Measurements from ENCODE around the gene DCLK2.

The DCLK2 gene

DNA sequence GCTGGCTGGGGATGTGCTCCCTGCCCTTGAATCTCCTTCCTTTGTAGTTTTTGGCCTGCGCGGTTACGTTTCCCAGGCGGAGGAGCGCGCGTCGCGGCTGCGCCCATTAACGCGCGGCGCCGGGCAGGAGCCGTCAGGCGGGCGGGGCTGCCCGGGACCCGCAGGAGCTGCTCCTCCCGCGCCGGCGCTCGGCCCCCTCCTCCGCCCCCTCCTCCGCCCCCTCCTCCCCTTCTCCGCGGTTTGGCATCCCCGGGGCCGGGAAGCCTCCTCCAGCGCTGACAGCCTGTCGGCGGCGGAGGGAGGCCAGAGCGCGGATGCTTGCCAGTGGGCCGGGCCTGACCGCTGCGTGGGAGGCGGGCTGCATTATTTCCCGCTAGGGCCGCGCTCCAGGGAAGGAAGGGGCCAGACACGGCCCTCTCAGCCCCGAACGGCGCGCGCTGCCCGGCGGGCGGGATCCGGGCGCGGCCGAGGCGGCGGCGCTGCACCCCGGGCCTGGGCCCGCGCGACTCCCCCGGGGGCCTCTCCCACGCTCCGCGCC, at the start of gene DCLK2:
DCLK2 (plus strand) TSS at position 405 of the 538 bp plus-strand sequence. CDS start 583 bp downstream, outside the sequence.
- FAIRE-seq: no peak

DNA sequence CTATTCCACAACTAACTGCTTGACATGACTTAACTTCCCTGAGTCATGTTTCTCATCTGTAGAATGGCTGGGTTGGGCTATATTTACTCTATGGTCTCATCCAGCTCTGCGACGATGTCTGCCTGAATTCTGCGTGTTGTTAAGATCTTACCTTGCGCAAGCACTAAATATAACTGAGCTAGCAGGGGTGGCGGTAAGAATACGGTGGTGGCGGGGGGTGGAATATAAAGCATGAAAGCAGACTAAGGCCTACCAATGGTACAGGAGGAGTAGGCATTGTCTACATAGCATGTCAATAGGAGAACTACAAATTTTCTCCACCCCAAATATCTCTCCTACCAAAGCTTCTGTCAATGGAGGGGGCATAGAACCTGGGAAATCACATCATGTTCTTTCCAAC, 45.7 kb upstream of the DCLK2 start:
- FAIRE-seq: no peak

DNA sequence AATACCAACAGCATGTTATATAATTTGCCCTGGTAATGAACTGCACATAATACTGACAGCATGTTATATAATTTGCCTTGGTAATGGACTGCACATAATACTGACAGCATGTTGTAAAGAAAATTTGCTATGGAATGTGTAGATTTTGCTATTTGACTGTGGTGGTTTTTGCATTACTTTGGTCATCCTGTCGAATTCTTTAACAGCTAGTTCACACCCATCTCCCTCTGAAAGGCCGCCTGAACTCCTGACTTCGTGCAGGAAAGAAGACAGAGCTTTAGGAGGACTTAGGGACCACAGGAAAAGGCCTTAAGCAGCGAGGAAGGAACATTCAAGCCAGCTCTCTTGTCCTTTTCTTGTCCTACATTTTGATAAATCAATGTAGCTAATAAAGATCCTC, 45.2 kb upstream of the DCLK2 start:
- FAIRE-seq: no peak

DNA sequence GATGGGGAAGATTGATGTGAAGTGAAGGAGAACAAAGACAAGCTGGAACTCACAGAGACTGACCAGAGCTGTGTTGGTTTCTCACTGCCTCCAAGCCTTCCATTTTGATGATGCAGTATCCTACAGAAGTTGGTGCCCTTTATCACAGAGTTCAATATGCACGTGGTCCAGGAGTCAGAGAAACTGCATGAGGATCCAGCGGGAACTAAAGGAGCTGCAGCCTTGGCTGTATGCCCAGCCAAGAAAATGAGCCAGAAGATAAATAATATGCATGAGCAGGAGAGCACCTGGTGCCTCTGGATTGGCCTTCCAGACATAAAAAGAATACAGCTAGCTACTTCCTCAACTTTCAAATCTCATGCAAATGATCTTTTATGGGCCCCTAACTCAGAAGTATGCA, 44.3 kb upstream of the DCLK2 start:
- FAIRE-seq: no peak

DNA sequence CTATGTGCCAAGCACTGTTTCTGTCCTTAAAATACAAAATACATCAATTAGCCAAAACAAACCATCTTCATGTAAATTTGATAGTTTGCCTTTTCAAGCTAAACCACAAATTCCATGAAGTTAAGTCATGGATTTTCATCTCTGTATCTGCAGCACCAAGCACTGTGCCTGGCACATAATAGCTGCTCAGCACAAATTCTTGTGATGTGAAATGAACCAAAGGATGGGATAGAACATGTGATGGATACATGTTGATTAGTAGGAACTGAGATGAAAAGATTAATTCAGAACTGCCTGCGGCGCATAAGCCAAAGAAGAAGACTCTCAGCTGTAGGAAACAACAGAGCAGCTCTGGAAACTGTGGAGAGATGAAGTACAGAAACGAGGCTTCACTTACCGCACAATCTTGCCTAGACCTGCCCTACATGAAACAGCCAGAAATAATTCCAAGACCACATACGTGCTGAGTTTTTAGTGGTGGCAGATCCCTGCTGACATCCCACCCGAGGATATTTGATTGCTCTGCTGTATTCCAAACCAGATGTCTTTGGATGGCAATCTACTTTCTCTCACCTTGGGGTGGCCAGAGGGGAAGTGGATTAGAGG, 40.9 kb upstream of the DCLK2 start:
- FAIRE-seq: no peak

DNA sequence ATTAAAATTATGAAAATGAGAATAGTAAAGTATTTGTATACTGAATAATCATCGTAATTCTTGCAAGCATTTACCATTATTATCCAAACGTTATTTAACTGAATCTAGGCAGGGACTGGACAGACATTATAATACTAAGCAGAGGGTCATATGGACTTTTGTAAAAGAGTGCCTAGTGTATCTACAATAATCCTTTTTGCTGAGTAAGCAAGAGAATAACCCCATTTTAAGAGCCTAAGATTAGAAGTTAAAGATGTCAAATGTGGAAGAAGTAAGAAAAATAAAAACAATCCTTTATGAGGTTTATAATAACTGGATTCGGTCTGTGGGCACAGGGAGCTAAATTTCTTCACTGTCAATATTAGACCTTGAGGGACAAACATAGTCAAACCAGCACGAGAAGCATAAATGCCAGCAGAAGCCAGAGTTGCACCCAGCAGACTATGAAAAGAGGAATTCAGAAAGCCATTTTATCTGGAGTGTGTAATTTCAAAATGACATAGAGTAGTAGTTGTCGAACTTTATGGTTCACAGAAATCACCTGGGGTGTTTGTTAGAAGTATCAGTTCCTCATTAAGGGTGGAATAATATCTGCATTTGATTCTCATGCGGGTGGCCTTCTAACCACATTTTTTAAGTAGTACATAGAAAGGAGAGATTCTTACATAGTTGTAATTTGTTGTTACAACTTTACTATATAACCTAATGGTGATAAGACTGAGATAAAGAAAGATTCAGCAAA, 39.7 kb upstream of the DCLK2 start:
- no peak for FAIRE-seq

DNA sequence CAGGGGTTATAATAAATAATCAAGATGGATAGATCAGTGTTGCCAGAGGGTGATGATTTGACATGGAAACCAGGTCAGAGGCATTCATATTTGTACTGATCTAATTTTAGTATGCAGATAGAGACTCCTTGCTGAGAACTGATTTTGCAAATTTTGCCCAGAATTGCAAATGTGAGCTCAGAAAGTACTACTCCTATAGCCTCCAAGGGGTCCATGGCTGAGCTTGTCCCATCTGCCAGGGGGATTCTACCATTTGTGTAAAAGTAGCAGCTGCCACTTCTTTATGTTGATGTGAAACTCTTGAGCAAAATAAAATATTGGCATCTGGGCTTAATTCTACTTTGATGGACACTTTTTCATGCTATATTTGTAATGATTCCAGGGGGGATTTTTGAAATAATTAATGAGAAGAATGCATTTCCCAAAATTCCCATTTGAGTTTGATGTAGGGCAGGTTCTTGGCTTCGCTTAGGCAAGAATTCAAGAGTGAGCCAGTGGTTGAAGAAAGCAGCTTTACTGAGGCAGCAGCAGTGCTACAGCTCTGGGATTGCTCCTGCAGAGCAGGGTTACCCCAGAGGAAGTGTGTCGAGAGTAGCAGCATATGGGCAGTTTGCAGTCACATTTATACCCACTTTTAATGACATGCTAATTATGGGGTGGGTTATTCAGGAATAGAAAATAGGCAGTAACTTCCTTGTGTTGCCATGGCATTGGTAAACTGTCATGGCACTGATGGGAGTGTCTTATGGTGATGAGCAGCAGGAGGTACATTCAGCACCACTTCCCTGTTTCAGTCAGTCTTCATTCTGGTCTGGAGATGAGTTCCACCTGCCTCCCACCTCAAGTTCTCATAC, 38.7 kb upstream of the DCLK2 start:
- FAIRE-seq: no peak

DNA sequence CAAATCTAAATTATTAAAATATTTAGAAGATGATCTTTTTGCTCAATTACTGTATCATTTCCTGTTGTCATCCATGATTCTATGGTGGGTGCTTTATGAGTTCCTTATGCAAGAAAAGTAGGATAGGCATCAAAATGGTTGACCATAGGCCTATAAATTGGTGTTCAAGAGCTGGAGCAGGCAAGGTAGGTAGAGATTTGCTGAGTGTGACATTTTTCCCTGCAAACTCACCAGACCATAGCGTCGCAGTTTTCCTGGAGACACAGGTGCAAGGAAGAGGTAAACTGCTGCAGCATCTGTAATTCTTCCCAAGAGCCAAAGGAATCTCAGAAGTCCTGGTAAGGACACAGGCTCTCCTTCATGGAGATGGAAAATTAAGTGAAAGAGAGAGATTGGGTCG, 33.7 kb upstream of the DCLK2 start:
- FAIRE-seq: no peak

DNA sequence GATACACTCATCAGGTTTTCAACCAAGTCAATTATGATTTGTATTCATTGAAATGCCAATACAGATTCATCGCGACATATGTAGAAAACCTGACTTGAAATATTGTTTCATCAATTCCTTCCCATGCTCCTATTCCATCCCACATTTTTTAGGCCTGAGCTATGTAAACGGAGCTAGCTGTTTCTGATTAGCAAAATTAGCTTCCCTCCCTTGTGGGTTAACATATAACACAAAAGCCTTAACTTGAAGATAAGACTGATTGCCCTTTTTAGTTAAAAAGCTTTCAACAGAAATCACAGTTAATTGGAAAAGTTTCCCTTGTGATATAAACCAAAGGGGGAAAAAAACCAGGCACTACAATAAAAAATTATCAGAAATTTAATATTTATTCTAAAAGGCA, 32.8 kb upstream of the DCLK2 start:
- no peak for FAIRE-seq

DNA sequence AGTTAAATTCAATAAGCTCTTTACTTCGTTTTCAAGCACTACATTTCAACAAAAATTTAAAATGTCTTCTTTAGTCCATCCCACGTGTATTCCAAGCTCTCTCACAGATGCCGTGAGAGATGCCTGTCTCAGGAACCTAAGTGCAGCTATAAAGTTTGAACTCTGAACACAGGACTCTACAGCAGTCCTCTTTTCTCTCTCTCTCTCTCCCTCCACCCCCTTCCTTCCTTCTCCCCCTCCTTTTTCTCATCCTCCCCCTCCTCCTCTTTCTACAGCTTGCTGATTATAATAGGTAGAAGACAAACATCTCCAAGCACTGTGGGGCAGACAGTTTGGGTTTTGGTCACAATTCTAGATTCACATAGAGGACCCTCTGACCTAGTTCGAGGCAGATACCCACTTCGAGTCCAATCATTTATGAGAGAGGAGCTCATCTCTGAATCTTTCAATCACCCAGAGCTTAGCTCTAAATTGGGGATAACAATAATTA, 31.5 kb upstream of the DCLK2 start:
- FAIRE-seq: no peak

DNA sequence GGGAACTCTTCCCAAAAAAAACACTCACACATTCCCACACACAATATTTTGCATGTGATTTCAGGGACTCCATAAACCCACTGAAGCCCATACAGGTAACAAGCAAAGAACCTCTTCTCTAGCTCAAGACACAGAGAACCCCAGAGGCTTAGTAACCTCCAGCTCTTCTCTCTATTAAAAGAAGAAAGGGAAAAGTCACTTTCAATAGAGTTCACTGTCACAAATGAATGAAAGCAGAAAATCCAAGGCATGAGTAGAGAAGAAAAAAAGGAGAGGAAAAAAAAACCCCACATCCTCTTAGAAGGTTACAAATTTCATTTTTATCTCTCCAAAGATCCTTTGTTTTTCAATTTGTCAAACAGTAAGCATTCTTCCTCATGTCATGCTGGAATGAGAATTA, 30.7 kb upstream of the DCLK2 start:
- FAIRE-seq: no peak

DNA sequence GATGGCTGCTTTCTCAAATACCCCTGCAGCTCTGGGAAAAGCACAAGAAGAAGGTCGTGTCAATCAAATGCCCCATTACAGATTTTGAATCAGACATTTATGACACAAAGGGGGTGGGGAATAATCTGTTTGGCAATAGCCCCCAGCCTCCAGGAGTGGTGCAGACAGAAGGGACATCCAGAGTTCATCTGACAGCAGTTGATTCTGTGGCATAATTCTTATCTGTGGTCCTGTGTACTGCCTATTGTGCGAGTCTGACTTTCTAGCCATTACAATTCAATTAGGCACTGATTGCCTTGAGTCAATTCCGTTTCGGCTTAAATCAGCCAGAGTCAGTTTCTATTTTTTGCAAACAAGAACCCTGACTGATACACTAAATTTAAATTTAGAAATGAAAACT, 28.6 kb upstream of the DCLK2 start:
- FAIRE-seq: no peak

DNA sequence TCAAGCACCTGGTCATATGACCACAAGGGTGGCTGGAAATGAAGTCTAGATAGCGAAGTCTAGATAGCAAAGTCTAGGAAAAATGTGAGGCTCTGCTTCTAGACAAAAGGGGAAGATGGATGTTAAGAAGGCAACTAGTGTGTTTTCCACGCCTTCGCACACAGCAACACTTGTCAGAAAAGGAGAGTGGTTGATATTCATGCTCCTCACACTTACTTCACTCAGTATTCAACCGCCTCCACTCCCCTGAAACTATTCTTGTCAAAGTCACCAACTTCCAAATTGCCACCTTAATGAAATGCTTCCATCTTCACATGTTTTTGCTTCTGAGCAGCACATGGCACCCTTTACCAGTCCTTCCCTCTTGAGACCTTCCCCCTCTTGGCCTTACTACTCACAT, 27.7 kb upstream of the DCLK2 start:
- FAIRE-seq: no peak

DNA sequence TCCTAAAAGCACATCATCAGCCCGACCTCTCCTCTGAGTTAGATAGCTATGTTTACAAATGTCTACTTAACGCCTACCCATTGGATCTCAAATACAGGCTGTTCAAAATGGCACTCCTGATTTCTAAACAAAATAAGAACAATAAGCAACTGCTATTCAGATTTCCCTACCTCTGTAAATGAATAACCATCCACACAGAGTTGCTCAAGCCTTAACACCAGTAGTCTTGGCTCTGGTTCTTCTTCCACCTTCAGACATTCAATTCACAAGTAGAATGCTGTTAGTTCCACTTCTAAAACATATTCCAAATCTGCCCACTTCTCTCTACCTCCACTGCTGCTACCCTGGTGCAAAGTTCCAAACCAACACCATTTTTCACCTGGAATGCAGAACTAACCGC, 27.1 kb upstream of the DCLK2 start:
- FAIRE-seq: no peak

DNA sequence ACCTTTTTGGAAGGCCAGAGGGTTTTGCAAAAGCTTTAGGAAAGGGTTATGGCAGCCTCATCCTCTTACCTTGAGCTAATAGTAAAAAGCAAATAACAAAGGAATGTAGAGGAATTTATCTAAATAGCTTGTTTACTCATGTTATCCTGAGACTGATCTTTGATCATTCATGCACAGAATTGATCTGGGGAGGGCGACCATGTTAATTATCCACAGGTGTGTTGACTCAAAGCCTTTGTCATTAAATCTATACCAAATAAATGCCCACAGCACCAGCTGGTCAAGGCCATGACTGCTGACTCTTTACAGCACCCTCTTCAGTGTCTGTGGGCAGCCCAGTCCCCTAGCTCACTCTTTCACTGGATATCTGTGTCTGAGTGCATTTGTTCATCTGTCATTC, 22.8 kb upstream of the DCLK2 start:
- FAIRE-seq: no peak

DNA sequence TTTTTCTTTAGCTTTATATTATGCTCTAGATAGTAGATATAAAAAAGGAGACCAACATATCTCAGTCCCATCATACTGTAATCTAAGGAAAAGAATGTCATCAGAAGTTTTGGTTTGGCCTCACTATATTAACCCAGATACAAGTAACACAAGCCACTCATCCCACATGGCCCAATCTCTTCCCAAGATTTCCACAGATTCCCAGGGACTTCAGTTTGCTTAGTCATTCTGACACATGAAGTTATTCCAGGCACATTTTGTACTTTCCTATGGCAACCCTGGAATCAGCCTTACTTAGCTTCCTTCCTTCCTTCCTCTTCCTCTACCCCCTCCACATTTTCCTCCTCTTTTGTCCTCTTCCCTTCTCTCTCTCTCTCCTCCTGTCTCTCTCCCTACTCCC, 21.7 kb upstream of the DCLK2 start:
- FAIRE-seq: no peak

DNA sequence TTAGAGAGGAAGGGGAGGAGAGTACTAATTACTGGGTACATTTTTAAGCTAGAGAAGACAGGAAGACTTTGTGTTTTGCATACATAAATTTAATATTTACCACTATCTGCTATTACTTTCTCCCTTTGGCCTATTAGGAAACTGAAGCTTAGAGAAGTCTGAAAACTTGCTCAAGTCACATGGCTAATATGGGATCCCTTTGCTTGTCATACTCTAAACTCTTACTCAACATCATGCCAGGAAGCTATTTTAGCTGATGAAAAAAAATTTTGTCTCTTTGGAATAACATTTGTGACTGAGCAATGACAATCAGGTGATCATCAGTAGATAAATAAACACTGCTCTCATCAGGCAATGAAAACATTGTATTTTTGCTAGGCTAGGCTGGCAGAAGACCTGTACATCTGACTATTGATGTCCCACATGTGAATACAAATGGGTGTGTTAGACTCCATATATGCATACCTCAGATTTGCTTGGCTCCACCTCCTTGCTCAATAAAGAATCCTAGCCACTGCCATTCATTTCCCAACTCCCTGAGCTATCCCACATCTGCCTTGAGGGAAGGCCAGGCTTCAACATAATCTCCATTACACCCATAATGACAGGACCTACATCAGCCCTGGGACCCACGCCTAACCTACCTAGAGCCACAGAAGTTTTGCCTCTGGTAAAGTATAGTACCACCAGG, 17.0 kb upstream of the DCLK2 start:
- FAIRE-seq: no peak

DNA sequence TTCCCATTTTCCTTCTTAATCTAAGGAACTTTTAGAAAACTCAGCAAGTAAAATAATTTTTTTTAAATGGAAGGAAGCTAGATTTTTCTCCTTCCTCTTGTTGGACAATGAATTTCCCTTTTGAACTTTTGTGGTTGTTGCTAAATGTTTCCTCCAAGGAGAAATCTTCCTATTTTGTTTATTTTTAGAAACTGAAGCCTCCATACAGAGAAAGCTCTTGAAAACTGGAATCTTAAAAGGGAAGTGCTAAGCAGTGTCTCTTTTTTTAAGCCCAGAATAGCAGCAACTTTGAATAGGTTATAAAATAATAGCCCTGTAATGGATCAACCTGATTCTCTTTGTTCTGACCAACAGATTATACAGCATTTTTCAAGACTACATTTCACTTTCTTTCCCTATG, 15.1 kb upstream of the DCLK2 start:
- FAIRE-seq: no peak

DNA sequence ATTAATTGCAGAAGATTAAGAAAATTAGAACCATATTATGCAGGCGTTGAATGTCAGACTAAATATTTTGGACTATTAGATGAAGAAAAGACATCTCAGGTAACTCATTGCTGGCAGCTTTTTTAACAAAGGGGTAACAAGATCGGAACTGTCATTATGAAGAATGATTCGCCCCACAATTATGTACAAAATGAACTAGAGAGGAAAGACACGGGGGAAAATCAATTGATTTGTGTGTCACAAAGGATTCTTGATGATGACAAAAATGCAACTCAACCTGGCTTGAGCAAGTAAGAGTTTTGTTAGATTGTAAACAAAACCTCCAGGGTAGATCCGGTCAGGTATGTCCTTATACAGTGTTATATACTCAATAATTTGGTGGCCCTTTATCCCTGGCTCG, 12.5 kb upstream of the DCLK2 start:
- no peak for FAIRE-seq

DNA sequence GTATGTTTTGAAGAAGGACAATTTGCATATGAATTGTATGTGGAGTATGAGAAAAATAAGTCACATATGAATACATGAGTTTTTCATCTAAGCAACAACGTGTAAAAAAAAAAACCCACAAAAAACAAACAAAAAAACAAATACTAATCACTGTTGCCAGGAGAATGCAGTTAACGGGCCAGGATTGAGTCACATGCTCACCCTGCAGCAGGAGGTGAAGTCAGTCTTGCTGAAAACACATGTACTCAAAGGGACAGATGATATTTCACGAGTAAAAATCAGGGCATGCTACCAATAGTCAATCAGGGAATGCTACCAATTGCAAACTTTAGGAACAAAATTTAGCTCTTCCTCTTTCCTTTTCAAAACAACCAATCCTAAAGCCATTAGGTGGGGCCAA, 10.4 kb upstream of the DCLK2 start:
- no peak for FAIRE-seq

DNA sequence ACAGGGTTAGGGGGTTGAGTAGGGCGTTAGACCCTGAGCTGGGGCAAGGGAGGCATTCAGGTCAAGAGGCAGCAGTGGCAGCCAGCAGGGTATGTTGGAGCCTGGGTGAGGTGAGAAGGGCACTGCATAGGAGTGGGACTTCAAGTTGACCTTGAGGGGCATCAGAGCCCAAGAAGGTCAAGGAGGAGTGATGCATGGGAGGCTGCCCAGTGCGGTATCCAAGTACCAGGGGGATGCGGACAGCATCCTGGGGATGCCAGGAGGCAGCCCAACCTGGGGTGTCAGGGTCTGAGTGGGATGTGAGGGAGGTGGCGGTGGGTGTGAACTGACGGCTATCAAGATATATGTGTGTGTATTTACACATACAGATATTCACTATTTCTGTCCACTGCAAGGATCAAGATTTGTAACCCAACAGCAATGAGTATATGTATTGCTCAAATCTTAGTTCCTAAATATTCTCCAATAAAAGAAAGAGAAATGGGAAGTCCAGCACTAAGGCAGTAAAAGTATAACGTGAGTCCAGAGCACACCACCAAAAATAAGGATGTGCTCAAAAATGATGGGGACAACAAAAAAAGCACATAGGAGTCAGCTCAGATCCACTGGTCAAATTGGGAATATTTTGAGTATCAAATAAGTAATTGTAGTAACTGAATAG, 9.8 kb upstream of the DCLK2 start:
- no peak for FAIRE-seq

DNA sequence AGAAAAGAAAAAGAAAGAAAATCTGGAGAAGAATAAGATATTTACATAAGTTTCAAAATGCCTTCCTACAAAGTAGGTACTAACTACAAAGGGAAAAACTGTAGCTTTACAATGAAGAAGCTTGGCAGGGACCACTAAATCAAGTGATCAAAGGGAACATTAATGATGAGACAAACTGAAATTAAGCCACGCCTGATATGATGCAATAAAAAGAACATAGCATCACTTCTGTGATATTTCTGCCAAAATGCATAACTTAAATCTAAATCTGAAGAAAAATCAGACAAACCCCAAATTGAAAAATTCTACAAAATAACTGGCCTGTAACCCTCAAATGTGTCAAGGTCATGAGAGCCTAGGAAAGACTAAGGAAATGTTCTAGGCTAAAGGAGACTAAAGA, 8.9 kb upstream of the DCLK2 start:
- FAIRE-seq: no peak
